Prostate gland (tissue), 2 donors: ENCODE data around the gene COIL. TPM values are rescaled to one million over a fixed set of nuclear protein-coding genes. Genes with fewer than 3 reads are reported as not detected.

ENCODE experiments used
- DNase-seq: peaks from one replicate; pipeline ENCODE4 v3.0.0-alpha.2; 2019; ENCODE audit warnings: low spot score
- H3K27ac ChIP-seq, 2 donors: fragments of 200-600 bp; sonication (generic); 2 replicates each; pipeline ENCODE4 v1.5.1; 2017 to 2019
- H3K27me3 ChIP-seq: fragments of 200-600 bp; sonication (generic); replicated peaks from 2 replicates; pipeline ENCODE4 v1.5.1; 2019; ENCODE audit not compliant: insufficient read depth
- H3K36me3 ChIP-seq, 2 donors: fragments of 200-600 bp; sonication (generic); 1 replicate in 1 of 2; 2 replicates in 1 of 2; pipeline versions ENCODE4 v1.5.1 to v1.8.1; 2017 to 2019
- H3K4me1 ChIP-seq: fragments of 200-600 bp; sonication (generic); replicated peaks from 2 replicates; pipeline ENCODE4 v1.5.1; 2019
- H3K4me3 ChIP-seq, 2 donors: fragments of 200-600 bp; sonication (generic); 2 replicates each; pipeline ENCODE4 v1.5.1; 2017 to 2019
- H3K9me3 ChIP-seq: fragments of 200-600 bp; sonication (generic); 2 replicates; pipeline ENCODE4 v1.5.1; 2017
- POLR2A ChIP-seq: fragments of 450-650 bp; IDR thresholded peaks from one replicate; pipeline ENCODE4 v1.6.1; 2016; ENCODE audit warnings: antibody characterized with exemption, mild to moderate bottlenecking
- POLR2AphosphoS5 ChIP-seq: sonication (generic); formaldehyde crosslinking; IDR thresholded peaks from one replicate; pipeline ENCODE4 v1.6.1; 2017; ENCODE audit warnings: antibody characterized with exemption
- WGBS: methylation state at CpG from one replicate; pipeline ENCODE4 v1.1.5; 2018; 5-methylcytosine and 5-hydroxymethylcytosine counted together
- intact Hi-C: fragments of 100-400 bp; cut with DNase I; formaldehyde crosslinking; loops from one replicate; pipeline ENCODE4 v1.14.2; 2022
- total RNA-seq, 2 donors: library from RNA; depleted of rRNA; stranded (reverse); fragments of >200 nt; gene quantifications; one replicate each; pipeline ENCODE4 v1.1.0, GENCODE V29; 2016
- TF ChIP-seq, protein P1 (sequence below), 4 experiments: fragments of 200-600 bp in 2 of 4; fragments of 450-650 bp in 2 of 4; sonication (generic) in 2 of 4; IDR thresholded peaks; 1 replicate in 3 of 4; 2 replicates in 1 of 4; pipeline ENCODE4 v1.5.1; 2016 to 2019; ENCODE audit warnings: antibody characterized with exemption in 4 of 4, mild to moderate bottlenecking in 2 of 4, moderate library complexity in 2 of 4

The COIL gene
- total RNA-seq, 2 donors from 2014 or later = 14.8 to 22.3 TPM

DNA sequence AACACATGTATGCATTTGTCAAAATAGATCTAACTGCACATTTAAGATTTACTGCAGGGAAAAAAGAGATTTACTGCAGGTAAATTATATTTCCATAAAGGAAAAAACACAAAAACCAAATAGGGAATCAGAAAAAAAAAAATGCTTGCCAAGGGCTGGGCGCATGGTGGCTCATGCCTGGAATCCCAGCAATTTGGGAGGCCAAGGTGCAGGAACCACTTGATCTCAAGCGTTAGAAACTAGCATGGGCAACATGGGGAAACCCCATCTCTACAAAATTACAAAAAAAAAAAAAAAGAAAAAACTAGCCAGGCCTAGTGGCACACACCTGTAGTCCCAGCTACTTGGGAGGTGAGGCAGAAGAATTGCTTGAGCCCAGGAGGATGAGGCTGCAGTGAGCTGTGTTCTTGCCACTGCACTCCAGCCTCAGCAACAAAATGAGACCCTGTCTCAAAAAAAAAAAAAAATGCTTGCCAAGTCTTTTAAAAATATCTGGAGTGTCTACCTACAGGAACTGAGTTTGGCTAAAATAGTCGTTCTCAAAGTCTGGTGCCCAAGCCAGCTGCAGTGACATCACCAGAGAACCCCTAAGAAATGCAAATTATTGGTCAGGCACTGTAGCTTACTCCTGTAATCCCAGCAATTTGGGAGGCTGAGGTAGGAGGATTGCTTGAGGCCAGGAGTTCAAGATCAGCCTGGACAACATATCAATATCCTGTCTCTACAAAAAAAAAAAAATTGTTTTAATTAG is 64.5 kb downstream of the COIL start:
- Histone ChIP-seq H3K4me3 (no peak overlapping the region), H3K27ac (no peak overlapping the region), H3K36me3 (peaks cover 6 to 8% of the 10 kb centered on the region in 2 donors), H3K4me1 (no peaks in the 10 kb centered on the region), H3K27me3 (no peaks in the 10 kb centered on the region), H3K9me3 (no peaks in the 10 kb centered on the region)
- DNase-seq = no peak
- intact Hi-C loops = no loop called here
- WGBS = 77% methylated on average over 3 of the region's 3 CpGs
- TF ChIP-seq POLR2A (no peak), POLR2AphosphoS5 (no peak)
- TF ChIP-seq, protein P1, sequence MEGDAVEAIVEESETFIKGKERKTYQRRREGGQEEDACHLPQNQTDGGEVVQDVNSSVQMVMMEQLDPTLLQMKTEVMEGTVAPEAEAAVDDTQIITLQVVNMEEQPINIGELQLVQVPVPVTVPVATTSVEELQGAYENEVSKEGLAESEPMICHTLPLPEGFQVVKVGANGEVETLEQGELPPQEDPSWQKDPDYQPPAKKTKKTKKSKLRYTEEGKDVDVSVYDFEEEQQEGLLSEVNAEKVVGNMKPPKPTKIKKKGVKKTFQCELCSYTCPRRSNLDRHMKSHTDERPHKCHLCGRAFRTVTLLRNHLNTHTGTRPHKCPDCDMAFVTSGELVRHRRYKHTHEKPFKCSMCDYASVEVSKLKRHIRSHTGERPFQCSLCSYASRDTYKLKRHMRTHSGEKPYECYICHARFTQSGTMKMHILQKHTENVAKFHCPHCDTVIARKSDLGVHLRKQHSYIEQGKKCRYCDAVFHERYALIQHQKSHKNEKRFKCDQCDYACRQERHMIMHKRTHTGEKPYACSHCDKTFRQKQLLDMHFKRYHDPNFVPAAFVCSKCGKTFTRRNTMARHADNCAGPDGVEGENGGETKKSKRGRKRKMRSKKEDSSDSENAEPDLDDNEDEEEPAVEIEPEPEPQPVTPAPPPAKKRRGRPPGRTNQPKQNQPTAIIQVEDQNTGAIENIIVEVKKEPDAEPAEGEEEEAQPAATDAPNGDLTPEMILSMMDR (IDR thresholded peaks at IDR 0.05) = no peak

DNA sequence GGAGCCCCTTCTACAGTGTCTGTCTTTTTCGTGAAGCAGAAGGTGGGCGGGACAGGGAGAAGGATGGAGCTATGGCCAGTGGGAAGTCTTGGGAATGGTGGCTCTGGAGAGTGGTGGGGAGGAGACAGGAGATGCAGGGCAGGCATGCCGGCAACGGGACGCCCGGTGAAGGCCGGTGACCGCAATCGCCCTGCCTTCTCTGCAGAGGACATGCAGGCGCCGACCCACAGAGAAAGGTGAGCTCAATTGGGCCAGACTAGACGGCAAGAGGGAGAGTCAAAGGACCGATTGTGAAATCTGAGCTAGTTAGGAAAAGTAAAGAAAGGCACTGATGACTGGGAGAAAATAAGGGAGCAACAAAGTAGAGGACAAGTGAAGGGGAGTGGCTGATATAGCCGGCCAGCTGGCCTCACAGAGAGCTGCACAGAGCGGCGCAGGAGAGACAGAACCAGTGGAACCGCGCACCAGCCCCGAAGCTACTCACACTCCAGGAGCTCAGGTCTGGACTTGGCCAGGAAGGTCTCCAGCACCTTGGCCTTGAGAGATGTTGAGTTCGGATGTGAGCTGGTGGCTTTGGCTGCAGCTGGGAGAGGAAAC is 65.9 kb downstream of the COIL start:
- H3K27me3 ChIP-seq = no peaks in the 10 kb centered on the region
- 85% methylated on average over 20 of the region's 20 CpGs for WGBS
- TF ChIP-seq POLR2A = no peak
- TF ChIP-seq POLR2AphosphoS5 = no peak
- TF ChIP-seq, protein P1 (IDR thresholded peaks at IDR 0.05) = no peak
- no peak overlapping the region for H3K27ac ChIP-seq
- no peak for DNase-seq
- no peaks in the 10 kb centered on the region for H3K4me1 ChIP-seq
- intact Hi-C loops = no loop called here
- no peaks in the 10 kb centered on the region for H3K9me3 ChIP-seq
- peaks cover 0 to 2% of the 10 kb centered on the region in 2 donors for H3K36me3 ChIP-seq
- no peak overlapping the region for H3K4me3 ChIP-seq

DNA sequence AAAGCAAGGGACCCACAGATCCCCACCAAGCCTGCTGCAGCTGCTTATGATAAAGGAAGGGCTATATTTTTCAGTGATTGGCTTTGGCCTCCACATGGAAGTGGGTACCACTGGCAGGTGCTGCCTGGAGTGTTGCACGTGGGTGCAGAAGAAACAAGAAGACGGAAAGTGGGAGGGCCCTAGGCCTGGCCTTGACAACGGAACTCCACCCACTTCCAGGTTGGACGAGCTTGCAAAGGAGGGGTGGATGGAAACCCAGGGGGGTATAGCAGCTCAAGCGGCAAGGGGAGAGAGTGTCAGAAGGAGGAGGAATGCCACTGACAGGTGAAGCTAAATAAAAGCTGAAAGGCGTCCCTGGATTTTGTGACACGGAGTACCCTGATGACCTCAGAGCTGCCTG is 67.3 kb downstream of the COIL start:
- H3K4me3 ChIP-seq = no peak overlapping the region
- no peaks in the 10 kb centered on the region for H3K4me1 ChIP-seq
- 77% methylated on average over 7 of the region's 7 CpGs for WGBS
- H3K9me3 ChIP-seq = no peaks in the 10 kb centered on the region
- no peak overlapping the region for H3K27ac ChIP-seq
- H3K36me3 ChIP-seq = peaks cover 0 to 2% of the 10 kb centered on the region in 2 donors
- TF ChIP-seq POLR2AphosphoS5 (no peak), POLR2A (no peak)
- TF ChIP-seq, protein P1 (IDR thresholded peaks at IDR 0.05) = no peak
- no peak for DNase-seq
- H3K27me3 ChIP-seq = no peaks in the 10 kb centered on the region
- intact Hi-C loops = no loop called here

DNA sequence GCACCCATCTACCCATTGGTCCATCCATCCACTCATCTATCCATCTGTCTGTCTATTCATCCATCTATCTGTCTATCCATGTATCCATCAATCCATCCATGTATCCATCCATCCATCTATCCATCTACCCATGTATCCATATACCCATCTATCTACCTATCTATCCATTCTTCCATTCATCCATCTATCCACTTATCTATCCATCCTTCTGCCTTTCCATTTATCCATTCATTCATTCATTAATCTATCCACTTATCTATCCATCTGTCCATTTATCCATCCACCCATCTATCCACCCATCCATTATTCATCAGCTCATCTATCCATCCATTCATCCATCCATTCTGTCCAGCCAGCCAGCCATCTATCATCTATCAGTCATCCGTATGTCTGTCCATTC is 68.5 kb downstream of the COIL start:
- no peak overlapping the region for H3K27ac ChIP-seq
- no peaks in the 10 kb centered on the region for H3K9me3 ChIP-seq
- WGBS = 91% methylated on average over 1 of the region's 1 CpG
- no peak for DNase-seq
- intact Hi-C loops = no loop called here
- H3K4me3 ChIP-seq = no peak overlapping the region
- peaks cover 0 to 2% of the 10 kb centered on the region in 2 donors for H3K36me3 ChIP-seq
- TF ChIP-seq POLR2A (no peak), POLR2AphosphoS5 (no peak)
- TF ChIP-seq, protein P1 (IDR thresholded peaks at IDR 0.05) = no peak
- no peaks in the 10 kb centered on the region for H3K4me1 ChIP-seq
- H3K27me3 ChIP-seq = no peaks in the 10 kb centered on the region

DNA sequence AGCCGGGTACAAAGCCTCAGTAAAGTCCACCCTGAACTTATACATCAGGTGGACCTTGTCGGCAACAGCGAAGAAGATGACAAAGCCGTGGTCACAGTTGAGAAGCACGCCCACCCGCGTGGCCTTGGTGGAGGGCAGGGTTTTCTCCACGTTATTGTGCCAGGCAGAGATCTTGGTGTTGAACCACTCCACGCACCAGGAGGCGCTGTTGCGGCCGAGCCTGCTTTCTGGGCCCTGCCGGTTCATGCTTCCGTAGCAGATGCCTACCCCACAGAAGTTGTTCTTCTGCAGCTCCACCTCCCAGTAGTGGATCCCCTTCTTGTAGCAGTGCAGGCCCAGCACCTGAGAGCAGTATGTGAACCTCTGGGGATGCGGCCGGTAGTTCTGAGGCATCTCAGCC is 69.1 kb downstream of the COIL start:
- DNase-seq = no peak
- no peak overlapping the region for H3K27ac ChIP-seq
- TF ChIP-seq, protein P1 (IDR thresholded peaks at IDR 0.05) = peak in 3 of 4 experiments; percentile 29 to 38 (median 35)
- TF ChIP-seq POLR2A = no peak
- no peaks in the 10 kb centered on the region for H3K9me3 ChIP-seq
- WGBS = 78% methylated on average over 16 of the region's 16 CpGs
- H3K4me1 ChIP-seq = no peaks in the 10 kb centered on the region
- H3K36me3 ChIP-seq = peaks cover 0 to 2% of the 10 kb centered on the region in 2 donors
- no peaks in the 10 kb centered on the region for H3K27me3 ChIP-seq
- intact Hi-C loops = no loop called here
- no peak overlapping the region for H3K4me3 ChIP-seq
